Gastroesophageal sphincter (tissue), 3 donors: ENCODE data around the gene HLA-E.
"Not testable (repeated sequence)": the region's sequence is repeated elsewhere in the genome, so short reads cannot be mapped to it uniquely, and the experiment has no call there.

Experiments
- CTCF ChIP-seq, 4 experiments: fragments of 200-600 bp in 2 of 4; fragments of 450-650 bp in 2 of 4; sonication (generic) in 1 of 4; IDR thresholded peaks; one replicate each; pipeline ENCODE4 v1.5.1; 2017 to 2019; ENCODE audit warnings: antibody characterized with exemption in 4 of 4, mild to moderate bottlenecking in 2 of 4, moderate library complexity in 2 of 4
- POLR2A ChIP-seq, 2 donors: fragments of 450-650 bp; IDR thresholded peaks; one replicate each; pipeline ENCODE4 v1.6.1; 2017; ENCODE audit warnings: antibody characterized with exemption in 2 of 2, mild to moderate bottlenecking in 2 of 2, moderate library complexity in 1 of 2

- not testable (repeated sequence) for TF ChIP-seq CTCF, POLR2A (IDR thresholded peaks at IDR 0.05)
Observed at GRCh38 chr6:30521952-30522351, 32.6 kb downstream of the HLA-E start.
